Kidney (tissue), 14 donors: ENCODE measurements around the gene SPAG6. TPM values are rescaled to one million over a fixed set of nuclear protein-coding genes. Genes with fewer than 3 reads are reported as not detected.

Experiments used
- DNase-seq, 5 donors: peaks; one replicate each; pipeline ENCODE4 v3.0.0-alpha.2; 2013 to 2020
- FAIRE-seq: peaks from 2 replicates; lab custom pipeline; 2012; peaks lifted over from hg19 to GRCh38; lab: Jason Lieb, UNC
- H3K27ac ChIP-seq, 2 donors: one replicate each; pipeline ENCODE4 v1.7.0; 2013; ENCODE audit warnings: low read depth in 2 of 2, low read length in 2 of 2, inconsistent platforms in 1 of 2
- H3K27me3 ChIP-seq: one replicate; pipeline ENCODE4 v1.7.1; 2013; ENCODE audit warnings: low read length, inconsistent platforms; ENCODE audit not compliant: control insufficient read depth, insufficient read depth
- H3K36me3 ChIP-seq, 3 donors: one replicate each; pipeline versions ENCODE4 v1.7.0 to v1.7.1; 2013; ENCODE audit warnings: low read length in 3 of 3, control low read depth in 1 of 3, inconsistent platforms in 1 of 3; ENCODE audit not compliant: insufficient read depth in 3 of 3, control insufficient read depth in 2 of 3
- H3K4me1 ChIP-seq, 3 donors: one replicate each; pipeline versions ENCODE4 v1.7.0 to v1.7.1; 2013; ENCODE audit warnings: low read length in 3 of 3, inconsistent platforms in 1 of 3, low read depth in 1 of 3; ENCODE audit not compliant: control insufficient read depth in 2 of 3, insufficient read depth in 2 of 3
- H3K4me3 ChIP-seq, 3 donors: one replicate each; pipeline versions ENCODE4 v1.7.0 to v1.8.1; 2013; ENCODE audit warnings: low read length in 3 of 3, control low read depth in 1 of 3, inconsistent platforms in 1 of 3
- H3K9ac ChIP-seq, 3 donors: one replicate each; pipeline versions ENCODE4 v1.7.0 to v1.7.1; 2013; ENCODE audit warnings: low read length in 3 of 3, control low read depth in 1 of 3, inconsistent platforms in 1 of 3
- H3K9me3 ChIP-seq, 3 donors: one replicate each; pipeline versions ENCODE4 v1.7.0 to v1.7.1; 2013; ENCODE audit warnings: low read length in 3 of 3, control low read depth in 1 of 3, inconsistent platforms in 1 of 3; ENCODE audit not compliant: control insufficient read depth in 2 of 3, insufficient read depth in 1 of 3
- intact Hi-C: fragments of 100-400 bp; cut with DNase I; formaldehyde crosslinking; loops from one replicate; pipeline ENCODE4 v1.11.1; 2022
- polyA plus RNA-seq: library from polyadenylated mRNA; stranded (reverse); fragments of 350-450 nt; fragmentation: Illumina TruSeq; extraction: RNeasy Lipid Tissue Mini Kit (QIAGEN cat#74804); gene quantifications from one replicate; pipeline ENCODE4 v1.2.3, GENCODE V29; 2014; ENCODE audit warnings: low read depth, low replicate concordance; ENCODE audit not compliant: insufficient read depth
- total RNA-seq: library from RNA; stranded (reverse); fragmentation: NEBNext Ultra II Directional; extraction: Animal tissue kit (Norgen Biotek cat#: 25700); gene quantifications from one replicate; pipeline ENCODE4 v1.2.1, GENCODE V29; 2021
- TF ChIP-seq, protein P1 (sequence below): IDR thresholded peaks from 3 replicates; pipeline ENCODE4 v1.5.1; 2012; ENCODE audit warnings: mild to moderate bottlenecking, moderate library complexity, borderline replicate concordance; ENCODE audit not compliant: insufficient read depth; ENCODE audit errors: extremely low read depth
- donor health status: control.
- donor health status: control.
- donor health status: control.
- donor health status: control.
- donor health status: control.
- donor health status: DM: yes; HTN: yes; CAD: no.
- donor health status: Normal renal cell carcinoma (clear cell type).

SPAG6 gene
- total and polyA plus RNA-seq, 2 donors from 2014 or later = 0.30 to 8.4 TPM

GRCh38 chr10:22316286-22317075 is 28.8 kb upstream of the SPAG6 start, which contains the start of gene COMMD3:
Gene COMMD3 (plus strand): TSS chr10:22316388. CDS start chr10:22316418, 30 bp downstream.
- no peak for FAIRE-seq
- TF ChIP-seq, protein P1, sequence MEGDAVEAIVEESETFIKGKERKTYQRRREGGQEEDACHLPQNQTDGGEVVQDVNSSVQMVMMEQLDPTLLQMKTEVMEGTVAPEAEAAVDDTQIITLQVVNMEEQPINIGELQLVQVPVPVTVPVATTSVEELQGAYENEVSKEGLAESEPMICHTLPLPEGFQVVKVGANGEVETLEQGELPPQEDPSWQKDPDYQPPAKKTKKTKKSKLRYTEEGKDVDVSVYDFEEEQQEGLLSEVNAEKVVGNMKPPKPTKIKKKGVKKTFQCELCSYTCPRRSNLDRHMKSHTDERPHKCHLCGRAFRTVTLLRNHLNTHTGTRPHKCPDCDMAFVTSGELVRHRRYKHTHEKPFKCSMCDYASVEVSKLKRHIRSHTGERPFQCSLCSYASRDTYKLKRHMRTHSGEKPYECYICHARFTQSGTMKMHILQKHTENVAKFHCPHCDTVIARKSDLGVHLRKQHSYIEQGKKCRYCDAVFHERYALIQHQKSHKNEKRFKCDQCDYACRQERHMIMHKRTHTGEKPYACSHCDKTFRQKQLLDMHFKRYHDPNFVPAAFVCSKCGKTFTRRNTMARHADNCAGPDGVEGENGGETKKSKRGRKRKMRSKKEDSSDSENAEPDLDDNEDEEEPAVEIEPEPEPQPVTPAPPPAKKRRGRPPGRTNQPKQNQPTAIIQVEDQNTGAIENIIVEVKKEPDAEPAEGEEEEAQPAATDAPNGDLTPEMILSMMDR = no peak
- Histone ChIP-seq H3K27ac (peak within 1 kb of the TSS; percentile 90 to 96), H3K4me1 (peaks cover 0 to 10% (median 7%) of the 10 kb centered on the region in 3 donors), H3K9ac (peak within 1 kb of the TSS; percentile 78 to 92 (median 81)), H3K4me3 (peak within 1 kb of the TSS; percentile 69 to 97 (median 92)), H3K9me3 (no peaks in the 10 kb centered on the region), H3K36me3 (no peaks in the 10 kb centered on the region), H3K27me3 (no peaks in the 10 kb centered on the region)
- intact Hi-C loops = no loop called here
- peak; percentile 87 to 96 (median 94) for DNase-seq

- TF ChIP-seq, protein P1 = no peak
- H3K36me3 ChIP-seq = no peaks in the 10 kb centered on the region
- FAIRE-seq (no peak), DNase-seq (no peak)
- H3K9ac ChIP-seq = peak overlapping the region; percentile 49 to 92 (median 68)
- intact Hi-C loops = no loop called here
- H3K27me3 ChIP-seq = no peaks in the 10 kb centered on the region
- H3K9me3 ChIP-seq = no peaks in the 10 kb centered on the region
- H3K4me3 ChIP-seq = peak overlapping the region; percentile 69 to 97 (median 92)
- H3K27ac ChIP-seq = peak overlapping the region; percentile 88 to 96
- H3K4me1 ChIP-seq = peaks cover 0 to 10% (median 7%) of the 10 kb centered on the region in 3 donors
Measured at GRCh38 chr10:22317076-22317370, 28.3 kb upstream of the SPAG6 start.

DNA sequence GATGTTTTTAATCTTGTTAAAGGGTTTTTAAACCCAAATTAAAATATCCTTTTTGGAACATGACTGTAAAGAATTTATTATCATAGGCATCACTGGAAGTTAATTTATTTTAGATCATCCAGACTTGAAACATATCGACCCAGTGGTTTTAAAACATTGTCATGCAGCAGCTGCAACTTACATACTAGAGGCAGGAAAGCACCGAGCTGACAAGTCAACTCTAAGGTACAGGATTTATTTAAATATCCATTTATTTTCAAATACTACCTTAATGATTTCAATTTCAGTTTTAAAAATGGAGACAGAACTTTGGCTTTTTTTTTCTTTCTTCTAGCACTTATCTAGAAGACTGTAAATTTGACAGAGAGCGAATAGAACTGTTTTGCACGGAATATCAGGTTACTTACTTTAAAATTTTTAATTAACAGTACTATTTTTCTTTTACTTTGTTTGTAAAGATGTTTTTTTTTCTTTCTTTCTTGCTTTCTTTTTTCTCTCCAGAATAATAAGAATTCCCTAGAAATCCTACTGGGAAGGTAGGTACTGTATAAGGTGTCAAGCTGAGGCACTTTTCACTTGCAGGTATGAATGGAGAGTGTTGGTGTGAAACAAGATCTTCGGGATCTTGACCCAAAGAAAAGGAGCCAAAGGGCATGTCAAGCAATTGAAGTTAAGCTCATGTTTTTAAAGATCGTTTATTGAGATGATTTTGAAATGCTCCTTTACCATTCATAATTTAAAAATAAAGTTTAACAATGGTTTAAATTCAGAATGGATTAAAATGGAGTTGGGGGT is 27.3 kb upstream of the SPAG6 start:
- Histone ChIP-seq H3K4me1 (peaks cover 2 to 12% (median 10%) of the 10 kb centered on the region in 3 donors), H3K9ac (no peak overlapping the region), H3K27me3 (peaks cover 7% of the 10 kb centered on the region), H3K27ac (no peak overlapping the region), H3K9me3 (no peaks in the 10 kb centered on the region), H3K36me3 (no peaks in the 10 kb centered on the region), H3K4me3 (no peak overlapping the region)
- peak; percentile 32 for FAIRE-seq
- DNase-seq = peak in 2 of 5 donors; percentile 21 to 37
- TF ChIP-seq, protein P1 = no peak
- intact Hi-C loops = no loop called here
